ENCODE measurements around the gene NFS1.
A peak's percentile ranks its signal among the peaks of the same experiment; 100 is the strongest.

Gene NFS1

DNA sequence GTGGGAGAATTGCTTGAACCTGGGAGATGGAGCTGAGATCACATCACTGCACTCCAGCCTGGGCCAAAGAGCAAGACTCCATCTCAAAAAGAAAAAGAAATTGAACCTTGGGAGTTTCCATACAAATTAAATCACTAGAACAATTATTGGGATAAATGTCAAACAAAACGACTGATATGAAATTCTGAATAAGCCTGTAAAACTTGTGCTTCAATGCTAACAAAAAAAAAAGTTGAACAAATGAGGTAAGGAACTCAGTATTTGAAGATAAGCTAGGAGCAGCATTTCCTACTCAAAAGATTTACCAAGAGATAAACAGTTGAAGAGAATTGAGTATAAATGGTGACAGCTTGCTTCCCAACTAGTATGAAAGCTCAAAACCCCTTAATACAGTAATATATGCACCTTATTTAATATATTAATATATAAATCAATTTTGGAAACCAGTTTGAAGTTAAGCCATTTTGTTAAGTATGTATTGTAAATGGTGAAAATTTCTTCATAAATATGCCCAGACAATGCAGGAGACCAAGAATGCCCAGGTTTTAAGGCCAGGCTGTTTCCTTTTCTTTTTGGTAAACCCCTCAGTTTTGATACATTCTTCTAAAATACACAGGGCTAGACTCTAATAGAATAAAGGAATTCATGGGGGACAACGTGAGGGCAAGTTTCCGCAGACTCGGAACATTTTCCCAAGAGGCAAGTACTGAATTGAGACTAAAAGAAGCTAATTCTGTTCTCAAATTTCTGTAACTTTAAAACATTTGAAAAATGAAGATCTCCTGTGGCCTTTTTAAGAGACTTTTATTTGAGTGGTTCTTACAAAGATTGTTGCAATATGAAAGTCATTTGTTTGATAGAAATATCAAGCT is 3.9 kb upstream of the NFS1 start:
- no peak for DNase-seq (ENCODE audit: low read depth in 2 of 2)
- TF ChIP-seq, protein P1, sequence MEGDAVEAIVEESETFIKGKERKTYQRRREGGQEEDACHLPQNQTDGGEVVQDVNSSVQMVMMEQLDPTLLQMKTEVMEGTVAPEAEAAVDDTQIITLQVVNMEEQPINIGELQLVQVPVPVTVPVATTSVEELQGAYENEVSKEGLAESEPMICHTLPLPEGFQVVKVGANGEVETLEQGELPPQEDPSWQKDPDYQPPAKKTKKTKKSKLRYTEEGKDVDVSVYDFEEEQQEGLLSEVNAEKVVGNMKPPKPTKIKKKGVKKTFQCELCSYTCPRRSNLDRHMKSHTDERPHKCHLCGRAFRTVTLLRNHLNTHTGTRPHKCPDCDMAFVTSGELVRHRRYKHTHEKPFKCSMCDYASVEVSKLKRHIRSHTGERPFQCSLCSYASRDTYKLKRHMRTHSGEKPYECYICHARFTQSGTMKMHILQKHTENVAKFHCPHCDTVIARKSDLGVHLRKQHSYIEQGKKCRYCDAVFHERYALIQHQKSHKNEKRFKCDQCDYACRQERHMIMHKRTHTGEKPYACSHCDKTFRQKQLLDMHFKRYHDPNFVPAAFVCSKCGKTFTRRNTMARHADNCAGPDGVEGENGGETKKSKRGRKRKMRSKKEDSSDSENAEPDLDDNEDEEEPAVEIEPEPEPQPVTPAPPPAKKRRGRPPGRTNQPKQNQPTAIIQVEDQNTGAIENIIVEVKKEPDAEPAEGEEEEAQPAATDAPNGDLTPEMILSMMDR (IDR thresholded peaks at IDR 0.05; ENCODE audit: low read depth, low read length) = no peak
- H3K4me3 ChIP-seq (replicated peaks in 1 of 2; ENCODE audit: low read depth in 2 of 2, low read length in 2 of 2) = no peak overlapping the region

DNA sequence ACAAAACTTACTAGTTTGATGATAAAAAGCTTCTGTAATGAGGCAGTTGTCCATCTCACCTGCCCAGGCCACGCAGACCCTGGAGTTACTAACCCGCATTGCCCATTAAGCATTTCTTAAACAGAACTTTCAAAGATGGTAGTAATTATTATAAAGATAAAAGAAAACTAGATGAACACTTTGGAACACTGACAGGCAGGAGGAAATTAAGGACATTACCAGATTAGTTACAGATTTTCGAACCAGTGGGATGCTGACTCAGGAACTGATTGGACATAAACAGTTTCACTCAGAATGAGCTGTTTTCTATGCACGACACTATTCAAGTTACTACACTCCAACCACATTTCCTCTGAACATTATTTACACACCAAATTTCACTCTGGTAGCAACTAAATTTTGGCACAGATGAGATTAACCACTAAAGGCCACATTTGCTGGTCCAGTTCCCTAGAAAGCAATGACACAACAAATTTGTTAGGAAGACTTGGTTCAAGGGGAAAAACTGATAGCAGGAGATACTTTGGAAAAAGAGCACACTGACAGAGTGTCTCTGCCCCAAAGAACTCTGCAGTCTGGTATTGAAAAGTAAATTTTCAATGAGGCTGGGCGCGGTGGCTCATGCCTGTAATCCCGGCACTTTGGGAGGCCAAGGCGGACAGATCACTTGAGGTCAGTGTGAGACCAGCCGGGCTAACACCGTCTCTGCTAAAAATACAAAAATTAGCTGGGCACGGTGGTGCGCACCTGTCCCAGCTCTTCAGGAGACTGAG is 3.1 kb upstream of the NFS1 start:
- no peak overlapping the region for H3K4me3 ChIP-seq (replicated peaks in 1 of 2; ENCODE audit: low read depth in 2 of 2, low read length in 2 of 2)
- TF ChIP-seq, protein P1 (IDR thresholded peaks at IDR 0.05; ENCODE audit: low read depth, low read length) = no peak
- peak in 1 of 2 donors; percentile 47 for DNase-seq (ENCODE audit: low read depth in 2 of 2)

DNA sequence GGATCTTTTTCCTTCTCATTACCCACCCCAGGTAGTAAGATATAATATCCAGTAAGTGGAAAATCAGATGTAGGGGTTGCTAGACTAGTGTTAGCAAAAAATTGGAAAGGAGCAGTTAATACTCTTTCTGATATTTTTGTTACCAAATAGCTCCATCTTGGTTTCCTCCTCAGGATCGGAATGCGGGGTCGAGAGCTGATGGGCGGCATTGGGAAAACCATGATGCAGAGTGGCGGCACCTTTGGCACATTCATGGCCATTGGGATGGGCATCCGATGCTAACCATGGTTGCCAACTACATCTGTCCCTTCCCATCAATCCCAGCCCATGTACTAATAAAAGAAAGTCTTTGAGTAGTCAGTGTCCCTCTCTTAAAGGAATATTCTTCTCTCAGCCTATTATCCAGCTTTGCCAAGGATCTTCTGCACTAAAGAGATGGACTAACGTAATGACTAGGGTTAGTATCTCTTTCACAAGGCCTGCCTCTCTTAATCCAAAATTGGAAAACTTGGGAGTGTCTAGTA is 1.5 kb upstream of the NFS1 start:
- DNase-seq (ENCODE audit: low read depth in 2 of 2) = no peak
- H3K4me3 ChIP-seq (replicated peaks in 1 of 2; ENCODE audit: low read depth in 2 of 2, low read length in 2 of 2) = peak overlapping the region in 1 of 2 donors; percentile 4
- TF ChIP-seq, protein P1 (IDR thresholded peaks at IDR 0.05; ENCODE audit: low read depth, low read length) = no peak

DNA sequence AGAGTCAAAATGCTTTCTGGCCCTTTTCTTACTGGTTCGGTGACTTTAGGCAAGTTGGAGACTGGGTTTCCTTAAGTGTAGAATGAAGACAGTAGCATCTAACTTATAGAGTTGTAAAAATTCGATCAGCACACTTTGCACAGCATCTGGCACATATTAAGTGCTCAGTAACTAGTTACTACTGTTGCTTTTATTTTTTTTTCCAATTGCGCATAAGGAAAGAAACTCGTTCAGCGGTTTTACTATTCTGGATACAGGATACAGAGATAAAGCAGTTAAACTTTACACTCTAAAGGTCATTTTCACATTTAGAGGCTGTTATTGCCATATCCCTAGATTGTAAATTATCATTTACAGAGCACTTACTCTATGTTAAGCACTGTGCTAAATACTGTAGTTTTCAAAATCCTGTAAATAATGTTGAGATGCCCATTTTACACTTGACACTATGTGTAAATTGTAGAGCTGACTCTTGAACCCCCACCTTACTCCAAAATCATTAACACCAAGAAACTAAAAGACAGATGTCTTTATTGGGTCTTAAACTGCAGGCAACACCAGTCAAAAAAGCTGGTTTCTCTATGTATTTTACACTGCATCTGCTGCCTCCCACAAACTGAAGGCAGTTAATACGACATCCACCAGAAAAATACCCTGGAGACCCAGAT is 939 bp upstream of the NFS1 start:
- TF ChIP-seq, protein P1 (IDR thresholded peaks at IDR 0.05; ENCODE audit: low read depth, low read length) = no peak
- H3K4me3 ChIP-seq (replicated peaks in 1 of 2; ENCODE audit: low read depth in 2 of 2, low read length in 2 of 2) = peak overlapping the region; percentile 98 to 100
- no peak for DNase-seq (ENCODE audit: low read depth in 2 of 2)

DNA sequence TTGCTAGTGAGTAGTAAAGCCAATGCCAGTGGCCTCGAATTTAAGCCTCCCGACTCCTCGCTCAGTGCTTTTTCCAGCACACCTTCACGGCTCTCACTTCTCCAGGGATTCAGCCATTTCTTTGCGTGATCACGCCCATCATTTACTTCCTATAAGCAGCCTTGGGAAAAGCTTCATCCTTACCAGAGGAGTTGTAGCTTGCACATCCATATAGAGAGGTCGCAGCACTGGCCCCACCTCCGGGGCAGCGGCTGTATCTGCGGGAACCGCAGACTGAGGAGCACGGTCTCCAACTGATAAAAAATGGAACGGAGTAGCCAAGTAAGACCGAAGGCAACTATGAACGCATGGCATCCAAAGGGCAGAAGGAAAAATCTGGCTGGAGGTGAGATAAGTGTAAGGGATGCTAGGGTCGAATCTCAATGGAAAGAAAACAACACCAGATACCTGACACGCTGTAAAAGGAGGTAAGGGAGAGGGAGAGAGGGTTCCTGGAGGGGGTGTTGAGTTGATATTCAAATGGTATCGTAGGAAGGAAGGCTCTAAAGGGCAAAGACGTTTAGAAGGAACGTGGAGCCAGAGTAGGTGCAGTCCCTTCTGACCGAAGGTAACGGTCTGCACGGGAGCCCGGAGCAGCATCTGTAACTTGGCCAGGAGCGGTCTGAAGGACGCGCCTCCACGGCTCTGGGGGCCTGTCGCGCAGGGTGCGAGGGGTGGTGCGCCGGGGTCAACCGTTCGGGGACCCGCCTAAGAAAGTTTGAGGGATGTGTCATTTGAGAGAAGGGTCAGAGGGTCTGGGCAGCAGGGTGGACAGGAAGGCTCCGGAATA is 640 bp downstream of the NFS1 start:
- H3K4me3 ChIP-seq (replicated peaks in 1 of 2; ENCODE audit: low read depth in 2 of 2, low read length in 2 of 2) = peak overlapping the region; percentile 98 to 100
- TF ChIP-seq, protein P1 (IDR thresholded peaks at IDR 0.05; ENCODE audit: low read depth, low read length) = no peak
- DNase-seq (ENCODE audit: low read depth in 2 of 2) = no peak
